ENCODE measurements around the gene TSC22D3. TPM values are rescaled to one million over a fixed set of nuclear protein-coding genes. Genes with fewer than 3 reads are reported as not detected.

Gene TSC22D3
- total and polyA plus RNA-seq, 2 experiments from 2014 or later, result 35.9 to 49.0 TPM

- Histone ChIP-seq H3K9ac (no peak overlapping the region), H2AFZ (peak overlapping the region; percentile 47; the same call in 1 of the 2 replicates), H3K4me1 (ENCODE audit: insufficient read depth) (peaks cover 28% of the 10 kb centered on the region), H3K4me2 (ENCODE audit: unreplicated experiment) (no peak overlapping the region), H3K79me2 (ENCODE audit: insufficient read depth) (peaks cover 19% of the 10 kb centered on the region), H4K20me1 (ENCODE audit: insufficient read depth) (no peaks in the 10 kb centered on the region), H3K4me3 (no peak overlapping the region), H3K27ac (peak overlapping the region; percentile 95; the same call in 1 of the 2 replicates), H3F3A (ENCODE audit: insufficient read depth) (peaks cover 5% of the 10 kb centered on the region; the same call in 1 of the 2 replicates), H3K36me3 (ENCODE audit: low read depth) (0 out of 2 replicates have a peak, but pooled peaks cover 9% of the 10 kb centered on the region), H3K27me3 (replicated peaks; ENCODE audit: insufficient read depth) (no peaks in the 10 kb centered on the region), H3K9me3 (ENCODE audit: low read depth) (no peaks in the 10 kb centered on the region), H3K9me2 (ENCODE audit: insufficient read depth) (no peaks in the 10 kb centered on the region)
- in situ Hi-C loops (cut with MboI), result loop anchor here (10.0 kb wide), 1 partner anchor 53 kb away; no protein-coding TSS in a partner anchor
- TF ChIP-seq EZH2phosphoT487 (IDR thresholded peaks at IDR 0.05; ENCODE audit: insufficient read depth, low read depth), result no peak
- no peak for TF ChIP-seq EZH2 (IDR thresholded peaks at IDR 0.05; ENCODE audit: insufficient read depth, poor library complexity, severe bottlenecking)
- WGBS, 2 experiments (ENCODE audit: low coverage in 1 of 2, low lambda C conversion rate in 2 of 2, missing lambda C conversion rate in 2 of 2), result 27 to 35% methylated on average over 3 of the region's 3 CpGs
- DNase-seq, result peak; percentile 75
Measured at GRCh38 chrX:107718156-107718621, 57.4 kb downstream of the TSC22D3 start.

- Histone ChIP-seq H2AFZ (peak overlapping the region; percentile 65), H3K9me3 (ENCODE audit: low read depth) (no peaks in the 10 kb centered on the region), H3K9me2 (ENCODE audit: insufficient read depth) (no peaks in the 10 kb centered on the region), H3K79me2 (ENCODE audit: insufficient read depth) (peaks cover 19% of the 10 kb centered on the region), H3K4me3 (peak overlapping the region; percentile 91), H4K20me1 (ENCODE audit: insufficient read depth) (no peaks in the 10 kb centered on the region), H3K27ac (peak overlapping the region; percentile 95), H3K4me2 (ENCODE audit: unreplicated experiment) (peak overlapping the region; percentile 71), H3K36me3 (ENCODE audit: low read depth) (0 out of 2 replicates have a peak, but pooled peaks cover 9% of the 10 kb centered on the region), H3K9ac (peak overlapping the region; percentile 100), H3F3A (ENCODE audit: insufficient read depth) (peaks cover 13% of the 10 kb centered on the region; the same call in 1 of the 2 replicates), H3K4me1 (ENCODE audit: insufficient read depth) (peaks cover 39% of the 10 kb centered on the region), H3K27me3 (replicated peaks; ENCODE audit: insufficient read depth) (no peaks in the 10 kb centered on the region)
- peak; percentile 82 for DNase-seq
- TF ChIP-seq EZH2phosphoT487 (IDR thresholded peaks at IDR 0.05; ENCODE audit: insufficient read depth, low read depth), result no peak
- no peak for TF ChIP-seq EZH2 (IDR thresholded peaks at IDR 0.05; ENCODE audit: insufficient read depth, poor library complexity, severe bottlenecking)
- in situ Hi-C loops (cut with MboI), result loop anchor here (10.0 kb wide), 1 partner anchor 52 kb away; no protein-coding TSS in a partner anchor
- WGBS, 2 experiments (ENCODE audit: low coverage in 1 of 2, low lambda C conversion rate in 2 of 2, missing lambda C conversion rate in 2 of 2), result 9 to 19% methylated on average over 12 to 17 of the region's 29 CpGs
Measured at GRCh38 chrX:107716816-107717700, 58.5 kb downstream of the TSC22D3 start.

- peak overlapping the region; percentile 93 for H3K4me2 ChIP-seq (ENCODE audit: unreplicated experiment)
- peaks cover 47% of the 10 kb centered on the region for H3K4me1 ChIP-seq (ENCODE audit: insufficient read depth)
- H3K4me3 ChIP-seq, result peak overlapping the region; percentile 91
- in situ Hi-C loops (cut with MboI), result loop anchor here (10.0 kb wide), 1 partner anchor 51 kb away; no protein-coding TSS in a partner anchor
- no peaks in the 10 kb centered on the region for H3K27me3 ChIP-seq (replicated peaks; ENCODE audit: insufficient read depth)
- peaks cover 22% of the 10 kb centered on the region; the same call in 1 of the 2 replicates for H3F3A ChIP-seq (ENCODE audit: insufficient read depth)
- 0 out of 2 replicates have a peak, but pooled peaks cover 9% of the 10 kb centered on the region for H3K36me3 ChIP-seq (ENCODE audit: low read depth)
- TF ChIP-seq EZH2 (IDR thresholded peaks at IDR 0.05; ENCODE audit: insufficient read depth, poor library complexity, severe bottlenecking) (no peak), EZH2phosphoT487 (IDR thresholded peaks at IDR 0.05; ENCODE audit: insufficient read depth, low read depth) (no peak)
- no peaks in the 10 kb centered on the region for H3K9me2 ChIP-seq (ENCODE audit: insufficient read depth)
- DNase-seq, result peak; percentile 53
- no peaks in the 10 kb centered on the region for H4K20me1 ChIP-seq (ENCODE audit: insufficient read depth)
- H3K79me2 ChIP-seq (ENCODE audit: insufficient read depth), result peaks cover 19% of the 10 kb centered on the region
- peak overlapping the region; percentile 65; the same call in 1 of the 2 replicates for H2AFZ ChIP-seq
- H3K9ac ChIP-seq, result peak overlapping the region; percentile 100
- peak overlapping the region; percentile 95 for H3K27ac ChIP-seq
- 0 to 3% methylated on average over 3 to 13 of the region's 52 CpGs for WGBS, 2 experiments (ENCODE audit: low coverage in 1 of 2, low lambda C conversion rate in 2 of 2, missing lambda C conversion rate in 2 of 2)
- no peaks in the 10 kb centered on the region for H3K9me3 ChIP-seq (ENCODE audit: low read depth)
Measured at GRCh38 chrX:107716118-107716684, 59.4 kb downstream of the TSC22D3 start.
